Measurements from ENCODE around the gene ZNF805. TPM values are rescaled to one million over a fixed set of nuclear protein-coding genes. Genes with fewer than 3 reads are reported as not detected.

The ZNF805 gene
- total RNA-seq, 1 donor from 2014 or later = 12.6 TPM

DNA sequence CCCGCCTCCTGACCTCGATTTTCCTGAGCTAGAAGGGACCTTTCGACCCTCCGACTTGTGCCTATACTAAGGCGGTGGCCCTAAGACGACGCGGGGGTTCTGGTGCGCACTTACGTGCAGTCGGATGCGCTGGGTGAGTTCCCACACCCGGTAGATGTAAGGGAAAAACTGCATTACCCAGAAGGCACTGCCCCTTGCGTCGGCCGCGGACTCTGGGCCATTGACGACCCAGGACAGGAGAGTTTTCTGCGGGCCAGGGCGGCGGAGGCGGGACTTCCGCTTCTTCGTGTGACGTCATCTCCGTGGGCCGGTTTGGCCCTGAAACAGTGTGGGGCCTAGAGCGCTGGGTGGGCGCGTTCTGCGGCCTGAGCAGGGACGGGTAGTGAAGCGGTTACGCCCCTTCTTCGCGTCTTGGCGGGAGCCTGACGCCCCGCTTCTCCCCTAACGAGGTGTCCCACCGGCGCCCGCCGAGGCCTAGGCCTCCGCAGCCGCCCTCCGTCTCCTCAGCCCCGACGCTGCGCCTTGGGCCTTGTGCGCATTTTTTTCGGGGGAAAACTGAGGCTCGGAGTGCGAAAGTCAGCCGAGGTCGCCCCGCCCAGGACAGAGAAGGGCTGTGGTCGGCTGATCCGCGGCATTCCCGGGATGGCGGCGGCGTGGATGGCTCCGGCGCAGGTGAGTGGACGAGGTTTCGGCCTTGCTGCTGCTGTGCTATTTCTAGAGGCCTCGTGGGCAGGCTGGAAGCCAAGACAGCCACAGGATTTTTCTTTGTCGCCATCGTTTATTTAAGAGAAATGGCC, 39.9 kb downstream of the ZNF805 start, which contains the start of gene ZNF460:
TSS of gene ZNF460 (plus strand) at position 321 of the 797 bp plus-strand sequence. CDS start at position 643, 322 bp downstream.
- TF ChIP-seq EZH2phosphoT487 (IDR thresholded peaks at IDR 0.05) = no peak
- TF ChIP-seq EZH2 (IDR thresholded peaks at IDR 0.05) = no peak
- TF ChIP-seq, protein P1, sequence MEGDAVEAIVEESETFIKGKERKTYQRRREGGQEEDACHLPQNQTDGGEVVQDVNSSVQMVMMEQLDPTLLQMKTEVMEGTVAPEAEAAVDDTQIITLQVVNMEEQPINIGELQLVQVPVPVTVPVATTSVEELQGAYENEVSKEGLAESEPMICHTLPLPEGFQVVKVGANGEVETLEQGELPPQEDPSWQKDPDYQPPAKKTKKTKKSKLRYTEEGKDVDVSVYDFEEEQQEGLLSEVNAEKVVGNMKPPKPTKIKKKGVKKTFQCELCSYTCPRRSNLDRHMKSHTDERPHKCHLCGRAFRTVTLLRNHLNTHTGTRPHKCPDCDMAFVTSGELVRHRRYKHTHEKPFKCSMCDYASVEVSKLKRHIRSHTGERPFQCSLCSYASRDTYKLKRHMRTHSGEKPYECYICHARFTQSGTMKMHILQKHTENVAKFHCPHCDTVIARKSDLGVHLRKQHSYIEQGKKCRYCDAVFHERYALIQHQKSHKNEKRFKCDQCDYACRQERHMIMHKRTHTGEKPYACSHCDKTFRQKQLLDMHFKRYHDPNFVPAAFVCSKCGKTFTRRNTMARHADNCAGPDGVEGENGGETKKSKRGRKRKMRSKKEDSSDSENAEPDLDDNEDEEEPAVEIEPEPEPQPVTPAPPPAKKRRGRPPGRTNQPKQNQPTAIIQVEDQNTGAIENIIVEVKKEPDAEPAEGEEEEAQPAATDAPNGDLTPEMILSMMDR (IDR thresholded peaks at IDR 0.05) = no peak
- H3K79me2 ChIP-seq (ENCODE audit: low read depth) = peaks cover 50% of the 10 kb centered on the region

DNA sequence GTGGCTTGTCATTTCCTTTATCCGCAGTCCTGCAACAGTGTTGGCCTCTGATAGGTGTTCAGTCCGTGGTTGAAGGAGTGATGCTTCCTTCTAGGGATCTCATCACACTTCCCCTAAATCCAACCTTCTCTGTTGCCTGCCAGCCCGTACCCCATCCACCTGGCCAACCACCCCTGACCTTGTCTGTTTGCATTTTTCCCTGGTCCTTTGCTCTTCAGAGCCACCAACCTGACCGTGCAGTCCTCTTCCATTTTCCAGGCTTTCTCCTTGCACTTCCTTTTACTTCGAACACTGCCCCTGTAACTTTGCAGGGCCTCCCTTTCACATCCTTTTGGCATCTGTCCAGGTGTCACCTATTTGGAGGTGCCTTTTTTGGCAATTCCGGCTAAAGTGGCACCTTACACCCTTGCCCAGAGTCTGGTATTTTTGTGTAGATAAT, 40.5 kb downstream of the ZNF805 start:
- peaks cover 2% of the 10 kb centered on the region for H3K9me3 Mint-ChIP-seq
- H3K4me3 ChIP-seq = peak overlapping the region; percentile 80
- no peaks in the 10 kb centered on the region for H3K9me3 ChIP-seq (ENCODE audit: low read depth)
- no peaks in the 10 kb centered on the region for H3K27me3 Mint-ChIP-seq (ENCODE audit: insufficient read depth, low read depth)
- no peak overlapping the region for H3K27ac ChIP-seq
- H3K9ac ChIP-seq = peak overlapping the region; percentile 98
- H2AFZ ChIP-seq (replicated peaks) = peak overlapping the region; percentile 86
- peak overlapping the region; percentile 76 for H3K27ac Mint-ChIP-seq
- H3K36me3 Mint-ChIP-seq = peaks cover 22% of the 10 kb centered on the region
- peaks cover 20% of the 10 kb centered on the region for H4K20me1 ChIP-seq (ENCODE audit: low read depth)
- H3K79me2 ChIP-seq (ENCODE audit: low read depth) = peaks cover 56% of the 10 kb centered on the region
- H3K4me1 ChIP-seq = peaks cover 3% of the 10 kb centered on the region
- no peak for TF ChIP-seq EZH2 (IDR thresholded peaks at IDR 0.05)
- TF ChIP-seq, protein P1 (IDR thresholded peaks at IDR 0.05) = no peak
- TF ChIP-seq EZH2phosphoT487 (IDR thresholded peaks at IDR 0.05) = no peak
- DNase-seq (ENCODE audit: low spot score) = no peak
- H3K36me3 ChIP-seq = peaks cover 3% of the 10 kb centered on the region
- no peak overlapping the region for H3K4me3 Mint-ChIP-seq
- H3F3A ChIP-seq (ENCODE audit: low read depth) = peaks cover 5% of the 10 kb centered on the region
- H3K4me1 Mint-ChIP-seq = peaks cover 21% of the 10 kb centered on the region
- H3K4me2 ChIP-seq = peak overlapping the region; percentile 97
- H3K27me3 ChIP-seq = no peaks in the 10 kb centered on the region

More for the DNA sequence above, 39.9 kb downstream of the ZNF805 start, which contains the start of gene ZNF460:
- H3K27ac Mint-ChIP-seq = peak within 1 kb of the TSS; percentile 76
- no peak within 1 kb of the TSS for H3K4me3 Mint-ChIP-seq
- Histone ChIP-seq H3K27me3 (no peaks in the 10 kb centered on the region), H3K36me3 (peaks cover 2% of the 10 kb centered on the region), H3K4me2 (peak within 1 kb of the TSS; percentile 97), H4K20me1 (ENCODE audit: low read depth) (peaks cover 17% of the 10 kb centered on the region), H3K27ac (peak within 1 kb of the TSS; percentile 93), H3K4me3 (peak within 1 kb of the TSS; percentile 80), H3K9ac (peak within 1 kb of the TSS; percentile 98), H3K4me1 (peaks cover 3% of the 10 kb centered on the region), H3F3A (ENCODE audit: low read depth) (peaks cover 5% of the 10 kb centered on the region), H3K9me3 (ENCODE audit: low read depth) (no peaks in the 10 kb centered on the region), H2AFZ (replicated peaks) (peak within 1 kb of the TSS; percentile 86)
- peak; percentile 99 for DNase-seq (ENCODE audit: low spot score)
- H3K9me3 Mint-ChIP-seq = peaks cover 2% of the 10 kb centered on the region
- H3K27me3 Mint-ChIP-seq (ENCODE audit: insufficient read depth, low read depth) = no peaks in the 10 kb centered on the region
- H3K36me3 Mint-ChIP-seq = peaks cover 18% of the 10 kb centered on the region
- H3K4me1 Mint-ChIP-seq = peaks cover 21% of the 10 kb centered on the region

DNA sequence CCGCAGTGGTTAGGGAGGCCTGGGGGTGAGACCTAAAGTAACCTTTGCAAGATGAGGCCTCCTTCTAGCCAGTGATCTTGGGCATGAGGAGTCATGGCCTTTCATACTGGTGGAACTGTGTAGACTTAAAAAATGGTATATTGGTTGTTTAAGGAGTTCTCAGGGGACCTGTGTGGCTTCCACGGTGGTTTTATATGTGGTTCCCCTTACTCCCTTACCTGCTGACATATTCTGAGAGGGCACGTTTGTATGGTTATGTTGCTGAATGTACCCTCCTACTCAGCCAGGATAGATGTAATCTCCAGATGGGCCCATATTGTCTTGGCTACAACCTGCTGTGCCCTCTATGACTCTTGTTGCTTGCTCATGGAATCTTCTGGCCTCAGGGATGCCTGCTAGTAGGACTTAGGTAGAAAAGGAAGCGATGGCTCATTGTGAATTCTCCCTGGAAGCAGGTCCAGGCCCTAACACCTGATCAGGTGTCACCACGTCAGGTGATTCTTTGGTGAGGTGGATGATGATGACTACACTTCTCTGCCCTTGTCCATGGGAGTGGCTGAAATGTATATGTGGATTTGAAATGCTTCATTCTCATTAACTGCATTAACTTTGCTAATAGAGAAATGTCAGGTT, 41.7 kb downstream of the ZNF805 start:
- peaks cover 21% of the 10 kb centered on the region for H3K4me1 Mint-ChIP-seq
- peaks cover 5% of the 10 kb centered on the region for H3K9me3 Mint-ChIP-seq
- Histone ChIP-seq H3K4me1 (peaks cover 3% of the 10 kb centered on the region), H3K27me3 (no peaks in the 10 kb centered on the region), H3K27ac (no peak overlapping the region), H3K4me3 (peak overlapping the region; percentile 80), H3K9ac (no peak overlapping the region), H3K9me3 (ENCODE audit: low read depth) (no peaks in the 10 kb centered on the region), H3K36me3 (peaks cover 3% of the 10 kb centered on the region), H3F3A (ENCODE audit: low read depth) (peaks cover 5% of the 10 kb centered on the region), H3K79me2 (ENCODE audit: low read depth) (peaks cover 68% of the 10 kb centered on the region), H4K20me1 (ENCODE audit: low read depth) (peaks cover 23% of the 10 kb centered on the region), H2AFZ (replicated peaks) (no peak overlapping the region), H3K4me2 (peak overlapping the region; percentile 97)
- DNase-seq (ENCODE audit: low spot score) = no peak
- no peak overlapping the region for H3K4me3 Mint-ChIP-seq
- H3K36me3 Mint-ChIP-seq = peaks cover 30% of the 10 kb centered on the region
- no peak for TF ChIP-seq EZH2 (IDR thresholded peaks at IDR 0.05)
- H3K27ac Mint-ChIP-seq = peak overlapping the region; percentile 86
- H3K27me3 Mint-ChIP-seq (ENCODE audit: insufficient read depth, low read depth) = no peaks in the 10 kb centered on the region

Data from neural progenitor cell (in vitro differentiated cells).